ENCODE measurements around the gene DNAJB4. TPM values are rescaled to one million over a fixed set of nuclear protein-coding genes. Genes with fewer than 3 reads are reported as not detected.

Gene DNAJB4
- total RNA-seq, 1 donor from 2014 or later, result 30.1 TPM

- no peak for DNase-seq (ENCODE audit: low spot score, unreplicated experiment)
- Mint-ChIP-seq H3K9me3 (ENCODE audit: low read depth) (no peaks in the 10 kb centered on the region), H3K27me3 (no peaks in the 10 kb centered on the region), H3K27ac (no peak overlapping the region), H3K36me3 (ENCODE audit: insufficient read depth) (no peaks in the 10 kb centered on the region), H3K4me3 (ENCODE audit: low read depth) (no peak overlapping the region), H3K4me1 (ENCODE audit: low read depth) (peaks cover 3% of the 10 kb centered on the region)
- TF ChIP-seq CTCF (IDR thresholded peaks at IDR 0.05; ENCODE audit: unreplicated experiment), result no peak
Observed at GRCh38 chr1:78036450-78036849, 31.7 kb downstream of the DNAJB4 start.

DNA sequence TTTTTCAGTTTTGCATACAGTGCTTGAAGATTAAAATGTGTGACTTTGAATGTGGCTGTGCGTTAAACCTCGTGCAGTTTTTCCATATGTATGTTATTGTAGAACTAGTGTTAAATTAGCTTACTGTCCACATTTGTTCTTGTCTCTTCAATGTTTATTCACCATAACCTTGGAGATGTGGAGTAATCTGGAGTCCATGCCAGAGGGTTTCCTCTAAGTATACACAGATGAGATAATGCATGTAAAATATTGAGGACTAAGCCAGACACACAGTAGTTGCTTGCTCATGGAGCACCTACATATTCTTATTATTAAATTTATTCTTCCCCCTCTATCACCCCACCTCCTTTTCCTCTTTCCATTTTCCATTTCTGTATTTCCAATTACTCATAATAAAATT lies 33.3 kb downstream of the DNAJB4 start:
- Mint-ChIP-seq H3K4me1 (ENCODE audit: low read depth) (peaks cover 3% of the 10 kb centered on the region), H3K9me3 (ENCODE audit: low read depth) (no peaks in the 10 kb centered on the region), H3K36me3 (ENCODE audit: insufficient read depth) (no peaks in the 10 kb centered on the region), H3K27ac (no peak overlapping the region), H3K4me3 (ENCODE audit: low read depth) (no peak overlapping the region), H3K27me3 (no peaks in the 10 kb centered on the region)
- no peak for TF ChIP-seq CTCF (IDR thresholded peaks at IDR 0.05; ENCODE audit: unreplicated experiment)
- DNase-seq (ENCODE audit: low spot score, unreplicated experiment), result no peak

DNA sequence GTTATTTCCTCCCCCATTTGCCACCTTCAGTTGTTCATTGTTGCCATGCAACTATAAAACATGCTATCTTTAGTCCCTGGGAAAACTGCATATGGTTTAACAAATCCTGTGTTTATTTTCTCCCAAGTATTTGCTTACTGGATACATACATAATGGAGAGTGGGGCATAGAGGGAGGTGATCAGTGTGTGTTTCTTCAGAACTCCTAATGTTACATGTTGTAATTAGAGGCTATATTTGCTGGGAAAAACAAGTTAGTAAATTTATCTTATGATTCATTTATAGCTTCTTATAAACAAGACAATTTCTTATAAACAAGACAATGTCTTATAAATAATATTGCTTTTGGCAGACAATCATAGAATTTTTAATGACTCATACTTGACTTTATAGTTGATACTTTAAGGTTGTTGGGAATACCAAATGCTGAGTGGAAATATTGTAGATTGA lies 33.8 kb downstream of the DNAJB4 start:
- no peak overlapping the region for H3K4me3 Mint-ChIP-seq (ENCODE audit: low read depth)
- no peak for TF ChIP-seq CTCF (IDR thresholded peaks at IDR 0.05; ENCODE audit: unreplicated experiment)
- H3K9me3 Mint-ChIP-seq (ENCODE audit: low read depth), result no peaks in the 10 kb centered on the region
- H3K36me3 Mint-ChIP-seq (ENCODE audit: insufficient read depth), result no peaks in the 10 kb centered on the region
- no peak overlapping the region for H3K27ac Mint-ChIP-seq
- H3K27me3 Mint-ChIP-seq, result no peaks in the 10 kb centered on the region
- DNase-seq (ENCODE audit: low spot score, unreplicated experiment), result no peak
- H3K4me1 Mint-ChIP-seq (ENCODE audit: low read depth), result peaks cover 3% of the 10 kb centered on the region

DNA sequence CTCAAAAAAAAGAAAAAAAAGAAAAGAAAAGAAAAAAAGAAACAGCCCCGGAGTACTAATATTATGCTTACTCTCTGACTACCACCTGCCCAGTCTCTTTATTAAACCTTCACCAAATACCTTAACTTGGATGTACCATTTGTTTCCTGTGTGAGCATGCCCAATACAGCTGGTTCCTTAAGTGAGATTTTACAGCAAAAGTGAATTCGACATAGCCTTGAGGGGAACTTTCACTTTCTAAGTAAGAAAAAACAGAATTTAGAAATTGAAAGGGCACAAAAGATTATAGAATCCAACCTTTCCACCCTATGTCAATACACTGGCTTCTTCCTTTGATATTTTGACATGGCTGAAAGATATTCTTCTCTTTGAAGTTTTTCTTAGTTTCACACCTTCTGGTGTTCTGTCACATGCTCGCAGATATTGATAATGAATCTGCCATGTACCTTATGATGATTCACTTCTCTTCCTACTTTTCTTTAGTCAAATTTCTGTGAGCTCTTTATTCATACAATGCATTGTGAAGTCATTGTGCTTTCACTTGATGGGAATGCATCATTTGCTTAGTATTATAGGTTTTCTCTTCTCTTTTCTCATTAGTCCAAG lies 35.8 kb downstream of the DNAJB4 start:
- H3K4me3 Mint-ChIP-seq (ENCODE audit: low read depth), result no peak overlapping the region
- no peaks in the 10 kb centered on the region for H3K36me3 Mint-ChIP-seq (ENCODE audit: insufficient read depth)
- no peak for DNase-seq (ENCODE audit: low spot score, unreplicated experiment)
- H3K27me3 Mint-ChIP-seq, result peaks cover 12% of the 10 kb centered on the region
- H3K4me1 Mint-ChIP-seq (ENCODE audit: low read depth), result peaks cover 3% of the 10 kb centered on the region
- H3K27ac Mint-ChIP-seq, result no peak overlapping the region
- H3K9me3 Mint-ChIP-seq (ENCODE audit: low read depth), result no peaks in the 10 kb centered on the region
- TF ChIP-seq CTCF (IDR thresholded peaks at IDR 0.05; ENCODE audit: unreplicated experiment), result no peak

GRCh38 chr1:78043436-78043835 lies 38.7 kb downstream of the DNAJB4 start:
- no peaks in the 10 kb centered on the region for H3K9me3 Mint-ChIP-seq (ENCODE audit: low read depth)
- no peak for TF ChIP-seq CTCF (IDR thresholded peaks at IDR 0.05; ENCODE audit: unreplicated experiment)
- peaks cover 18% of the 10 kb centered on the region for H3K27me3 Mint-ChIP-seq
- DNase-seq (ENCODE audit: low spot score, unreplicated experiment), result no peak
- H3K36me3 Mint-ChIP-seq (ENCODE audit: insufficient read depth), result no peaks in the 10 kb centered on the region
- no peak overlapping the region for H3K4me3 Mint-ChIP-seq (ENCODE audit: low read depth)
- no peak overlapping the region for H3K27ac Mint-ChIP-seq
- H3K4me1 Mint-ChIP-seq (ENCODE audit: low read depth), result peaks cover 18% of the 10 kb centered on the region
